CD4-positive, alpha-beta T cell (primary cell): ENCODE results near the gene SUPT20H. TPM values are rescaled to one million over a fixed set of nuclear protein-coding genes. Genes with fewer than 3 reads are reported as not detected.

Experiments
- ATAC-seq: fragments of 200-7000 bp; cut with Tn5 transposase; one replicate; pipeline ENCODE4 v1.10.0; 2022; ENCODE audit warnings: mild to moderate bottlenecking; ENCODE audit not compliant: poor library complexity
- CTCF ChIA-PET: fragments of 350-600 bp; sonication (Branson Sonifier 250); formaldehyde crosslinking; loops from one replicate; lab custom pipeline; 2021; ENCODE audit warnings: antibody characterized with exemption, inconsistent platforms; lab: Charles Lee
- POLR2A ChIA-PET: fragments of 350-600 bp; sonication (Branson Sonifier 250); formaldehyde crosslinking; loops from one replicate; lab custom pipeline; 2021; ENCODE audit warnings: antibody characterized with exemption, inconsistent platforms; lab: Charles Lee
- DNase-seq, 14 experiments: peaks; one replicate each; pipeline ENCODE4 v3.0.0-alpha.2; 2013 to 2020; ENCODE audit warnings: mixed read lengths in 2 of 14
- H3K27ac ChIP-seq, 2 donors: one replicate each; pipeline versions ENCODE4 v1.5.1 to v1.7.0; 2013; ENCODE audit warnings: low read length in 2 of 2, low read depth in 1 of 2, mild to moderate bottlenecking in 1 of 2
- H3K27me3 ChIP-seq, 2 experiments: 1 replicate in 1 of 2; 2 replicates in 1 of 2; pipeline versions ENCODE4 v1.6.1 to v1.7.0; 2013; ENCODE audit warnings: low read length in 2 of 2, control low read depth in 1 of 2, mild to moderate bottlenecking in 1 of 2, moderate library complexity in 1 of 2; ENCODE audit not compliant: insufficient read depth in 2 of 2, control insufficient read depth in 1 of 2
- H3K36me3 ChIP-seq: one replicate; pipeline ENCODE4 v1.6.1; 2013; ENCODE audit warnings: low read length, control low read depth; ENCODE audit not compliant: insufficient read depth
- H3K4me1 ChIP-seq: one replicate; pipeline ENCODE4 v1.6.1; 2013; ENCODE audit warnings: low read length, control low read depth; ENCODE audit not compliant: insufficient read depth
- H3K4me3 ChIP-seq: one replicate; pipeline ENCODE4 v1.5.1; 2013; ENCODE audit warnings: mild to moderate bottlenecking, low read length, moderate library complexity
- H3K9me3 ChIP-seq, 2 experiments: 1 replicate in 1 of 2; 2 replicates in 1 of 2; pipeline versions ENCODE4 v1.6.1 to v1.7.0; 2013; ENCODE audit warnings: low read length in 2 of 2, mild to moderate bottlenecking in 2 of 2, control low read depth in 1 of 2, moderate library complexity in 1 of 2; ENCODE audit not compliant: control insufficient read depth in 1 of 2, insufficient read depth in 1 of 2
- H3K27ac Mint-ChIP-seq: one replicate; pipeline ENCODE4 v1.8.0; 2020; ENCODE audit warnings: mixed read lengths
- H3K27me3 Mint-ChIP-seq: one replicate; pipeline ENCODE4 v1.8.0; 2021; ENCODE audit warnings: mixed read lengths
- H3K36me3 Mint-ChIP-seq: one replicate; pipeline ENCODE4 v1.8.0; 2021; ENCODE audit warnings: low read depth, mixed read lengths
- H3K4me1 Mint-ChIP-seq: one replicate; pipeline ENCODE4 v1.8.0; 2021; ENCODE audit warnings: low read depth, mixed read lengths
- H3K4me3 Mint-ChIP-seq: one replicate; pipeline ENCODE4 v1.8.0; 2020; ENCODE audit warnings: mild to moderate bottlenecking, mixed read lengths
- H3K9me3 Mint-ChIP-seq: one replicate; pipeline ENCODE4 v1.8.0; 2020; ENCODE audit warnings: mixed read lengths
- intact Hi-C, 2 experiments: fragments of 100-400 bp; cut with DNase I in 1 of 2; cut with micrococcal nuclease in 1 of 2; formaldehyde crosslinking; loops; one replicate each; pipeline versions ENCODE4 v1.15.1 to v1.9.0; 2023 to 2025; cut with DNase I, micrococcal nuclease
- total RNA-seq, 174 experiments: library from RNA in 2 of 174; stranded (reverse) in 2 of 174; gene quantifications; one replicate each; pipeline ENCODE4 v1.2.3 and lab custom pipeline; 2021 to 2026
- TF ChIP-seq, protein P1 (sequence below): fragments of 200-600 bp; IDR thresholded peaks from one replicate; pipeline ENCODE4 v1.8.0; 2022; ENCODE audit warnings: antibody characterized with exemption, mild to moderate bottlenecking

Gene SUPT20H
- total RNA-seq, 2 experiments from 2014 or later = 61.7 to 63.1 TPM

DNA sequence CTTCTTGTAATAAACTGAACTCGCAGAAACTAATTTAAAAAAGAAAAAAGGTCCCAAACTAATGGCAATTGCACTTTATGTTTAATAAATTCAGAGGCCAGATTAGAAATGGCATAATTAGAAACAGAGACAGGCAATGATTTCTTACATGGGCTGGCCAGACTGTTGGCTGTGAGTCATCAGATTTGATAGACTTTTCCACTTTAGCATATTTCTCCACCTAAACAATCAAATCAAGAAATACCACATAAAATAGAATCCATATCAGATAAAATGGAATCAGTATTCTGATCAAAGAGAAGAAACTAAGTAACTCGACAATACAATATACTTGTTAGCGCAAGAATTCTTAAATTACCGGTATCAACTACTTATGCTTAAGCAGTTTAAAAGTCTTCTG, 29.9 kb downstream of the SUPT20H start:
- Mint-ChIP-seq H3K27ac (no peak overlapping the region), H3K36me3 (peaks cover 77% of the 10 kb centered on the region), H3K4me1 (no peaks in the 10 kb centered on the region), H3K9me3 (no peaks in the 10 kb centered on the region), H3K27me3 (no peaks in the 10 kb centered on the region), H3K4me3 (no peak overlapping the region)
- ATAC-seq = no peak
- Histone ChIP-seq H3K9me3 (no peaks in the 10 kb centered on the region), H3K36me3 (peaks cover 91% of the 10 kb centered on the region), H3K27me3 (no peaks in the 10 kb centered on the region), H3K4me3 (no peak overlapping the region), H3K4me1 (no peaks in the 10 kb centered on the region), H3K27ac (no peak overlapping the region)
- TF ChIP-seq, protein P1, sequence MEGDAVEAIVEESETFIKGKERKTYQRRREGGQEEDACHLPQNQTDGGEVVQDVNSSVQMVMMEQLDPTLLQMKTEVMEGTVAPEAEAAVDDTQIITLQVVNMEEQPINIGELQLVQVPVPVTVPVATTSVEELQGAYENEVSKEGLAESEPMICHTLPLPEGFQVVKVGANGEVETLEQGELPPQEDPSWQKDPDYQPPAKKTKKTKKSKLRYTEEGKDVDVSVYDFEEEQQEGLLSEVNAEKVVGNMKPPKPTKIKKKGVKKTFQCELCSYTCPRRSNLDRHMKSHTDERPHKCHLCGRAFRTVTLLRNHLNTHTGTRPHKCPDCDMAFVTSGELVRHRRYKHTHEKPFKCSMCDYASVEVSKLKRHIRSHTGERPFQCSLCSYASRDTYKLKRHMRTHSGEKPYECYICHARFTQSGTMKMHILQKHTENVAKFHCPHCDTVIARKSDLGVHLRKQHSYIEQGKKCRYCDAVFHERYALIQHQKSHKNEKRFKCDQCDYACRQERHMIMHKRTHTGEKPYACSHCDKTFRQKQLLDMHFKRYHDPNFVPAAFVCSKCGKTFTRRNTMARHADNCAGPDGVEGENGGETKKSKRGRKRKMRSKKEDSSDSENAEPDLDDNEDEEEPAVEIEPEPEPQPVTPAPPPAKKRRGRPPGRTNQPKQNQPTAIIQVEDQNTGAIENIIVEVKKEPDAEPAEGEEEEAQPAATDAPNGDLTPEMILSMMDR = no peak
- ChIA-PET POLR2A (interaction anchor here (1.2 kb wide), 1 partner anchor 29 kb away, joined by 4 read pairs; the partner anchor contains the start of gene EXOSC8), CTCF (interaction anchor here (1.3 kb wide), 1 partner anchor 29 kb away, joined by 4 read pairs; the partner anchor contains the start of gene EXOSC8)
- DNase-seq = no peak
- intact Hi-C loops = no loop called here

DNA sequence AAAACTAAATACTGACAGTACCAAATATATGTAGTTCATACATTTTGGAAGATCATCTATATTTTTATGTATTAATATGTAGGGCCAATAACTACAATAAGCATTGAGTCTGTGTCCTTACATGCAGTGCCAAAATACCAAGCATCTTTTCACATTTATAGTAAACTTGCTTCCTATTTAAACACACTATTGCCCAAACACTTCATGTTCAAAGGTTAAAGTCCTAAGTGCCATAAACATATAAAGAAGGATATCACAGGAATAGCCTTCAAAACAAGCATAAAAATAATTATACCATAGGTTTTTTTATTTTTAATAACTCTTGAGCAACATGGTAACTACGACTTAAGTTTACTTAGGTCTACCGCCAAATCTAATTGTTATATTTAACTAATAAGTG, 31.8 kb downstream of the SUPT20H start:
- ChIA-PET POLR2A (no interaction called here), CTCF (interaction anchor here (1.2 kb wide), 1 partner anchor 10 kb away, joined by 3 read pairs; no protein-coding TSS in a partner anchor)
- DNase-seq (no peak), ATAC-seq (no peak)
- intact Hi-C loops = no loop called here
- Mint-ChIP-seq H3K4me3 (no peak overlapping the region), H3K27ac (no peak overlapping the region), H3K36me3 (peaks cover 77% of the 10 kb centered on the region), H3K27me3 (no peaks in the 10 kb centered on the region), H3K9me3 (no peaks in the 10 kb centered on the region), H3K4me1 (no peaks in the 10 kb centered on the region)
- no peaks in the 10 kb centered on the region for H3K4me1 ChIP-seq
- H3K27ac ChIP-seq = no peak overlapping the region
- TF ChIP-seq, protein P1 = no peak
- no peaks in the 10 kb centered on the region for H3K27me3 ChIP-seq
- no peaks in the 10 kb centered on the region for H3K9me3 ChIP-seq
- H3K4me3 ChIP-seq = no peak overlapping the region
- H3K36me3 ChIP-seq = peaks cover 91% of the 10 kb centered on the region

DNA sequence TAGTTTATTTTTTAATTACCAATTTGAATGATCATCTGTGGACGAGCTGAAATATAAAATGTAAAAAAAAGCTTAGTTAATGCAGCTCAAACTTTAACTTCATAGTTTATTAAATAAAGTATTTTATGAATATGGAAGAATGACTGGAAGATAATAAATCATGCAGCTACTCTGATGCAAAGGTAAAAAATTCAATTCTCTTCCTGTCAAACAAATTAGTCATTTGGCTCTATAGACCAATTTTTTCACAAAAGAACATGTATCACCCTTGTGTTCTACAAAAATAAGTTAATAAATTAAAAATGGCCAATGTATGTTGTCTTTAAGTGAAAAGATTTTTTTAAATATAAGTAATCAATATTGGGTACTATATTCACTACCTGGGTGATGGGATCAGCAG, 32.7 kb downstream of the SUPT20H start:
- peaks cover 91% of the 10 kb centered on the region for H3K36me3 ChIP-seq
- Mint-ChIP-seq H3K9me3 (no peaks in the 10 kb centered on the region), H3K4me1 (no peaks in the 10 kb centered on the region), H3K4me3 (no peak overlapping the region), H3K27ac (no peak overlapping the region), H3K27me3 (no peaks in the 10 kb centered on the region), H3K36me3 (peaks cover 77% of the 10 kb centered on the region)
- TF ChIP-seq, protein P1 = no peak
- ChIA-PET CTCF (interaction anchor here (1.1 kb wide), 1 partner anchor 21 kb away, joined by 3 read pairs; no protein-coding TSS in a partner anchor), POLR2A (no interaction called here)
- ATAC-seq (no peak), DNase-seq (no peak)
- intact Hi-C loops = no loop called here
- H3K27me3 ChIP-seq = no peaks in the 10 kb centered on the region
- H3K4me3 ChIP-seq = no peak overlapping the region
- H3K4me1 ChIP-seq = no peaks in the 10 kb centered on the region
- H3K27ac ChIP-seq = no peak overlapping the region
- H3K9me3 ChIP-seq = no peaks in the 10 kb centered on the region
